Lung (tissue), 16 donors: ENCODE results near the gene UNC5A. TPM values are rescaled to one million over a fixed set of nuclear protein-coding genes. Genes with fewer than 3 reads are reported as not detected.

Experiments used
- ATAC-seq: fragments of 200-7000 bp; cut with Tn5 transposase; one replicate; pipeline ENCODE4 v1.9.1; 2020; ENCODE audit warnings: moderate number of reproducible peaks; ENCODE audit not compliant: insufficient read depth, low FRiP score
- DNase-seq, 3 donors: peaks; one replicate each; pipeline ENCODE4 v3.0.0-alpha.2; 2013 to 2017
- H3K27ac ChIP-seq, 2 donors: one replicate each; pipeline ENCODE4 v1.5.1; 2013; ENCODE audit warnings: mild to moderate bottlenecking in 2 of 2, moderate library complexity in 2 of 2, control low read depth in 1 of 2, inconsistent platforms in 1 of 2, low read depth in 1 of 2, low read length in 1 of 2
- H3K27me3 ChIP-seq, 3 donors: one replicate each; pipeline ENCODE4 v1.5.1; 2013; ENCODE audit warnings: low read length in 2 of 3; ENCODE audit not compliant: control insufficient read depth in 3 of 3, insufficient read depth in 3 of 3
- H3K36me3 ChIP-seq, 4 donors: one replicate each; pipeline ENCODE4 v1.5.1; 2013; ENCODE audit warnings: low read length in 4 of 4, mild to moderate bottlenecking in 1 of 4, moderate library complexity in 1 of 4; ENCODE audit not compliant: control insufficient read depth in 4 of 4, insufficient read depth in 4 of 4
- H3K4me1 ChIP-seq, 5 donors: one replicate each; pipeline ENCODE4 v1.5.1; 2013; ENCODE audit warnings: low read length in 5 of 5, mild to moderate bottlenecking in 2 of 5, moderate library complexity in 1 of 5; ENCODE audit not compliant: control insufficient read depth in 5 of 5, insufficient read depth in 5 of 5
- H3K4me3 ChIP-seq: one replicate; pipeline ENCODE4 v1.5.1; 2013; ENCODE audit warnings: mild to moderate bottlenecking, control low read depth, moderate library complexity
- H3K9ac ChIP-seq, 2 donors: one replicate each; pipeline ENCODE4 v1.5.1; 2013; ENCODE audit warnings: low read length in 2 of 2, control low read depth in 1 of 2; ENCODE audit not compliant: insufficient read depth in 1 of 2
- H3K9me3 ChIP-seq, 4 donors: one replicate each; pipeline ENCODE4 v1.5.1; 2013; ENCODE audit warnings: low read length in 3 of 4, mild to moderate bottlenecking in 1 of 4, moderate library complexity in 1 of 4; ENCODE audit not compliant: control insufficient read depth in 4 of 4, insufficient read depth in 3 of 4
- CTCF ChIP-seq: IDR thresholded peaks from 2 replicates; pipeline ENCODE4 v1.5.1; 2012; ENCODE audit warnings: mild to moderate bottlenecking; ENCODE audit errors: control extremely low read depth, extremely low read depth
- WGBS, 2 donors: extraction: QIAGEN DNeasy Blood & Tissue Kit; methylation state at CpG; one replicate each; pipeline ENCODE4 v1.1.7; 2013; 5-methylcytosine and 5-hydroxymethylcytosine counted together
- long read RNA-seq, 5 donors: transcript quantifications; one replicate each; lab custom pipeline, GENCODE V29; 2026
- polyA plus RNA-seq, 2 donors: library from polyadenylated mRNA; stranded (reverse); fragments of 200-250 nt; gene quantifications; one replicate each; pipeline ENCODE4 v1.2.1, GENCODE V29; 2013
- total RNA-seq, 2 donors: library from RNA; depleted of rRNA in 1 of 2; stranded (reverse); fragments of >200 nt in 1 of 2; gene quantifications; one replicate each; pipeline ENCODE4 v1.2.1, GENCODE V29; 2014 to 2021
- donor health status: control.
- donor health status: control.
- donor health status: Bipolar disorder and iron deficiency.
- donor health status: healthy.
- donor health status: DM: yes; HTN: yes; CAD: no.

Gene UNC5A
- total RNA-seq (under 1 TPM; 0.14 to 0.40 TPM), polyA plus RNA-seq (under 1 TPM; 0.08 to 0.11 TPM)
- long read RNA-seq, donor 1, result 0 reads
- long read RNA-seq, donor 2, result 0 reads
- long read RNA-seq, donor 3, result 0 reads
- long read RNA-seq, donor 4, result 0 reads
- long read RNA-seq, donor 5, result 0 reads

- H3K27me3 ChIP-seq, result peaks cover 22 to 54% (median 34%) of the 10 kb centered on the region in 3 donors
- peak; percentile 47 to 73 (median 72) for DNase-seq
- no peak for TF ChIP-seq CTCF
- H3K9me3 ChIP-seq, result peaks cover 0 to 12% (median 0%) of the 10 kb centered on the region in 4 donors
- peaks cover 0 to 9% (median 0%) of the 10 kb centered on the region in 5 donors for H3K4me1 ChIP-seq
- ATAC-seq, result no peak
- no peak within 1 kb of the TSS for H3K9ac ChIP-seq
- no peaks in the 10 kb centered on the region for H3K36me3 ChIP-seq
- WGBS, 2 donors, result 1 to 2% methylated on average over 32 to 65 of the region's 65 CpGs
- no peak within 1 kb of the TSS for H3K4me3 ChIP-seq
- no peak within 1 kb of the TSS for H3K27ac ChIP-seq
Measured at GRCh38 chr5:176810081-176810597, at the start of gene UNC5A. Gene UNC5A, plus strand, starts transcription at chr5:176810559. Its CDS starts 192 bp downstream, at chr5:176810751.

- Histone ChIP-seq H3K9ac (no peak overlapping the region), H3K4me3 (no peak overlapping the region), H3K27me3 (no peaks in the 10 kb centered on the region), H3K36me3 (no peaks in the 10 kb centered on the region), H3K27ac (no peak overlapping the region), H3K9me3 (peaks cover 0 to 7% (median 1%) of the 10 kb centered on the region in 4 donors), H3K4me1 (no peaks in the 10 kb centered on the region)
- TF ChIP-seq CTCF, result no peak
- WGBS, 2 donors, result 91 to 96% methylated on average over 2 of the region's 2 CpGs
- ATAC-seq (no peak), DNase-seq (no peak)
Measured at GRCh38 chr5:176761755-176762154, 48.6 kb upstream of the UNC5A start.

GRCh38 chr5:176762489-176762888 lies 47.9 kb upstream of the UNC5A start:
- H3K4me1 ChIP-seq, result no peaks in the 10 kb centered on the region
- peaks cover 0 to 7% (median under 1%) of the 10 kb centered on the region in 4 donors for H3K9me3 ChIP-seq
- no peak overlapping the region for H3K27ac ChIP-seq
- DNase-seq, result no peak
- no peak for ATAC-seq
- no peak overlapping the region for H3K9ac ChIP-seq
- no peaks in the 10 kb centered on the region for H3K27me3 ChIP-seq
- no peaks in the 10 kb centered on the region for H3K36me3 ChIP-seq
- H3K4me3 ChIP-seq, result no peak overlapping the region
- 55 to 60% methylated on average over 9 of the region's 9 CpGs for WGBS, 2 donors
- no peak for TF ChIP-seq CTCF

GRCh38 chr5:176765687-176766086 lies 44.7 kb upstream of the UNC5A start:
- 92 to 96% methylated on average over 1 of the region's 1 CpG for WGBS, 2 donors
- Histone ChIP-seq H3K27ac (no peak overlapping the region), H3K4me3 (no peak overlapping the region), H3K27me3 (peaks cover 0 to 2% (median 0%) of the 10 kb centered on the region in 3 donors), H3K9me3 (peaks cover 0 to 7% (median 0%) of the 10 kb centered on the region in 4 donors), H3K36me3 (no peaks in the 10 kb centered on the region), H3K4me1 (peaks cover 0 to 1% (median 0%) of the 10 kb centered on the region in 5 donors), H3K9ac (no peak overlapping the region)
- TF ChIP-seq CTCF, result no peak
- DNase-seq (no peak), ATAC-seq (no peak)
